NCI-H82 treated with DMSO at 0.1 percent for 48 hours (cell line): ENCODE results near the gene VASN.
"Not testable (repeated sequence)": the region's sequence is repeated elsewhere in the genome, so short reads cannot be mapped to it uniquely, and the experiment has no call there.

Experiments used
- DNase-seq: peaks from one replicate; lab custom pipeline; 2025; ENCODE audit not compliant: unreplicated experiment; lab: John Stamatoyannopoulos, UW

VASN gene

DNA sequence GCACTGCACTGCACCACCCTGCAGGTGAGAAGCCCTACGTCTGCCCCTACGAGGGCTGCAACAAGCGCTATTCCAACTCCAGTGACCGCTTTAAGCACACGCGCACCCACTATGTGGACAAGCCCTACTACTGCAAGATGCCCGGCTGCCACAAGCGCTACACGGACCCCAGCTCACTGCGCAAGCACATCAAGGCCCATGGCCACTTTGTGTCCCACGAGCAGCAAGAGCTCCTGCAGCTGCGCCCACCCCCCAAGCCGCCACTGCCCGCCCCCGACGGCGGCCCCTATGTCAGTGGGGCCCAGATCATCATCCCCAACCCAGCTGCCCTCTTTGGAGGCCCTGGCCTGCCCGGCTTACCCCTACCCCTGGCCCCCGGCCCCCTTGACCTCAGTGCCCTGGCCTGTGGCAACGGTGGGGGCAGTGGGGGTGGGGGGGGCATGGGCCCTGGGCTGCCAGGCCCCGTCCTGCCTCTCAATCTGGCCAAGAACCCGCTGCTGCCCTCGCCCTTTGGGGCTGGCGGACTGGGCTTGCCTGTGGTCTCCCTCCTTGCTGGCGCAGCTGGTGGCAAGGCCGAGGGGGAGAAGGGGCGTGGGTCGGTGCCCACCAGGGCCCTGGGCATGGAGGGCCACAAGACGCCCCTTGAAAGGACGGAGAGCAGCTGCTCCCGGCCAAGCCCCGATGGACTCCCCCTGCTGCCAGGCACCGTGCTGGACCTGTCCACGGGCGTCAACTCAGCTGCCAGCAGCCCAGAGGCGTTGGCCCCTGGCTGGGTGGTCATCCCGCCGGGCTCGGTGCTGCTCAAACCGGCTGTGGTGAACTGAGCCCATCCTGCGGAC is 34.7 kb upstream of the VASN start:
- DNase-seq: no peak

DNA sequence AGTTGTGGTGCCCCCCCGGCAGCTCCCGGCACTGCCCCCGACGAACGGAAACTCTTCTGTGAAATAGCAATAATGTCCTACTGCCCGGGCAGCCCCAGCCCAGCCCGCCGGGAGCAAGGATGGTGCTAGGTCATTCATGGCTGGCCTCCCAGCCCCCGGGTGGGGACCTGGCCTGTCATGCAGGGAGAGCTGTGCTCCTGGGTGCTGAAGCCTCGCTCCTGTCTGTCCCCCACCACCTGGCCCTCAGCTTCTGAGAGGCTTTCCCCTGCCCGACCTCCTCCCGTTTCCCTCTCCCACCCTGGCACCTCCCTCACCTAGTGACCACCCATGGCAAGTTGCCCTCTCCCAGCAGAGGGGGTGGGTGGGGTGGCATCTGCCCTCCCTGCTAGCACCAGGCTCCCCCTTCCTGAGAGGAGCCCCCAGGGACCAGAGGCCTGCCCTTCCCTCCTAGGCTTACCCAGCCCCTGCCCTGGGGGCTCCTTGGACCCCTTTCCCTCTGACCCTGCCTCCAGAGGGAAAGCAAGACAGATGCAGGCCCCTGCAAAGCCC is 34.0 kb upstream of the VASN start:
- no peak for DNase-seq

- no peak for DNase-seq
Observed at GRCh38 chr16:4338125-4338582, 33.5 kb upstream of the VASN start.

DNA sequence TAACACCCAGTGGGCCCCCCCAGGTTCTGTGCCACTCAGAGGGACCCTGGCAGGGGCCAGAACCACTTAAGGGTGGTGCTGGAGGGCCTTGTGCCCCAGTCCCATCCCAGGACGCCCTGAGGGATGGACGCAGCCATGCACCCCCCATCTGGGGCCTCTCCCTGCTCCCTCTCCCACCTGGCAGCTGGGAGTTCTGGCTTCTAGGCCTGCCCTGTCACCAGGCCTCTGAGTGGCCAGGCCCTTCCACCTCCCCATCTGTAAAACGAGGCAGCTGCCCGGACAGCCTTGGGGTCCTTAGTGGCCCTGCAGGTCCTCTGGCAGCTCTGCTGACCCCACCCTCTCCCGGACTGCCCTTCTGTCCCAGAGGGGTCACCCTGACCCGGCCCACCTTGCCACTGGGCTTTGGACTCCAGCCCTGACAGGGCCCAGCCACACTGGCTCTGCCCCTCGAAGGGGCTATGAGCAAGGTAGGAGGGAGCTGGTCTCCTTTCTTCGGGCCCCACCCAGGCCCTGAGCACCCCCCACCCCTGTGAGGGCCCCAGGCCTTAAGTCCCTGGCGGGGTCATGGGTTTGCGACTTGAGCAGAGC is 32.8 kb upstream of the VASN start:
- DNase-seq: no peak

DNA sequence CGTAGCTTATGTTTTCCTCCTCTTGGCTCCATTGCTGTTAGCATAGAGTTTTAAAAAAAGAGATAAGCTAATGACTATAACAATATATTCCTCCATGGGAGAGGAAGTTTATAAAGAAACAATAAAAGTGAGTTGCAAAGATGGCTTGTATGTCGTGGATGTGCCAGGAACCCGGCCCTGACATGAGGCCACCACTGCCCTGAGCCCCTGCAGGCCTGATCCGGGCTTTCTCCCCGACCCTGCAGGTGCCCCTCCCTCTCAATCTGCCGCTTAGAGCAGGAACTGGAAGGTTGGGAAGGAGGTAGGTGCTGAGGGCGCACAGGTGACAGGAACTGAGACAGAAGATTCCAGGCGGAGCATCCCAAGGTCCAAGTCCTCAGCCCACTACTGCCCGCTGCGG is 32.2 kb upstream of the VASN start:
- no peak for DNase-seq

DNA sequence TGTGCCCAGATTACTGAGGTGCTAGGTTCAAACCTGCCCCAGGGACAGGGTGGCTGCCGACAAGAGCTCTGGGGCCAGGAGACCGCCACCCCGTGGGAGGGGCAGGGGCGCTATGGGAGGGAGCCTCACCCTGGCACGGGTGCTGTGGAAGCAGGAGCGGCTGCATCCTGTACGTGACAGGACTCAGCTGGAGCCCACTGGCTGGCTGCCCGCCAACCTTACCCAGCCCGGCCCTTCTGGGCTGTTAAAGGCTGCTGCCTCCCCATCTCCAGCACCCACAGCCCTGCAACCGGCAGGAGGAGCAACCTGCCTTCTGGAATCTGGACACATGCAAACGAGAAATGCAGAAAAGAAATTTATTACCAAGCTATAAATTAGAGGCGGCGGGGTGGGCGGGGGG is 31.7 kb upstream of the VASN start:
- DNase-seq: no peak

DNA sequence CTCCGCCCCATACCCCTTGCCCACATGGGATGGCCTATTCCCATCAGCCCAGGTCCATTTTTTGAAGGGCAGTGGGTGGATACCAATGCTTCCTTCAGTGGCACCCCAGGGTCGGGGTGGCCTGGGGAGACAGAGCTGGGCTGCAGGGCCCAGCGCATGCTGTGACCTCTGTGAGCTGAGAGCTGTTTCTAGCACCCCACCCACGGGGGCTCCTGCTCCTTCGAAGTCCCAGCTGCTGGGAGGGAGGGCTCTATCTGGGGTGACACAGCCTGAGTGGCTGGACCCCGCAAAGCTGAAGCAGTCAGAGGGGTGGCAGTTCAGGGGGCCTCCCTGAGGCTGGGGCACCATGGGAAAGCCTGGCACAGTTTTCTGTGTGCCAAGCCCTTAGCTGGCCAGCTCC is 31.2 kb upstream of the VASN start:
- no peak for DNase-seq

DNA sequence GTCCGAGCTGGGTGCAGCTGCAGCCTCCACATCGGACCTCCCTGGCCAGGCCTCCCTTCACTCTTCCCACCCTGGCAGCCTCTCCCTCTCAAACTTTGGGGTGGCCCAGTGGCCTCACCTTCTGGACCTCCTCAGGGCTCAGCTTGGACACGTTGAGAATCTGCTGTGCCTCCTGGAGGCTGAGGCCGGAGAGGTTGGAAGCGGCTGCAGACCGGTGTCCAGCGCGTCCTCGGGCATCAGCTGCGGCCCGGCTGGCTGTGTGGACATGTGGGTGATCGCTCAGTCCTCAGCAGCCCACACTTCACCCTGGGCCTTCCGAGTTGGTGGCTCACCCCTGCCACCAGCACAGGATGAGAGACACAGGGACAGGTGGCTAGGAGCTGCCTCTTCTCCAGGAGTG is 30.4 kb upstream of the VASN start:
- no peak for DNase-seq

GRCh38 chr16:4342866-4343744 is 28.5 kb upstream of the VASN start:
- DNase-seq: no peak

GRCh38 chr16:4344300-4344982 is 27.2 kb upstream of the VASN start:
- DNase-seq: not testable (repeated sequence)

DNA sequence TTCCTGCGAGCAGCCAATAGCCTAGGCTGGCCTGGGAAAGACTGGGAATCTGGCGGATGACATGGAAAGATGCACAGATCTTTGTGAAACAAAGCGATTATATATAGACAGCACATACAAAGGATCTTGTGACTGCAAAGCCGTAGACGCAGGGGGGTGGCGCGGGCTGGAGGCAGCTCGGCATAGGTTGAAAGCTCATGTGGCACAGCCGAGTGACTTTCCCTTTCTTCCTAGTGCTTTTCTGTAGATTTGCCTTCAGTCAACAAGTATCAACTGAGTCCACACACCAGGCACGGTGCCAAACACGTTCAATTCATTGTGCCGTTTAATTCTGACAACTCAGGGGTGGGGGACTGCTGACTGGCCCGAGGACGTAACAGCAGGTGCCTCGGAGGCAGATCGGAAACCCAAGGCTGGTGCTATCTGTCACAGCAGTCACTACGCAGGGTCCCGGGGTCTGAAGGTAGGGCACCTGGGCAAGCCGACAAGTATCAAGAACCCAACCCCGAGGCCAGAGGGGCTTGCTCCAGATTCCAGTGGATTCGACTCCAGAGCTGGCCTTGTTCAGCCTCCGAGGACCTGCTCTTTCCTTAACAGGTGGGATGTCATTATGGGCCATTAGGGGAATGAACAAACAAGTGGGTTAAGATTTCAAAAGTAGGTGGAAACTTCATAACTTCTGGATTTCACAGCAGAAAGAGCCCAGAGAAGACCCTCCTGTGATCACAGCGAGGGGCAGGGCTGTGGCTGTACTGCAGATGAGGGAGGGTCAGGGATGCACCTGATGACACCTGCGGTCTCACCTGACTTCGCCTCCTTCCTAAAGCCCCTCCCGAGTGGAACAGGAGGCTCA is 26.4 kb upstream of the VASN start:
- DNase-seq: no peak

- DNase-seq: no peak
Observed at GRCh38 chr16:4345836-4346781, 25.5 kb upstream of the VASN start.

- DNase-seq: no peak
Observed at GRCh38 chr16:4347010-4347409, 24.6 kb upstream of the VASN start.

GRCh38 chr16:4347765-4348509 is 23.7 kb upstream of the VASN start:
- no peak for DNase-seq

- no peak for DNase-seq
Observed at GRCh38 chr16:4349332-4349731, 22.3 kb upstream of the VASN start.

GRCh38 chr16:4350365-4350786 is 21.3 kb upstream of the VASN start:
- DNase-seq: no peak

- DNase-seq: peak; percentile 94
Observed at GRCh38 chr16:4350787-4351659, 20.6 kb upstream of the VASN start, which contains the start of gene PAM16. PAM16 (minus strand) TSS chr16:4351321; CDS start chr16:4351234, 87 bp downstream.
